ENCODE measurements around the gene CYP3A5.
"Not testable (repeated sequence)": the region's sequence is repeated elsewhere in the genome, so short reads cannot be mapped to it uniquely, and the experiment has no call there.

The CYP3A5 gene

GRCh38 chr7:99637414-99637813 lies 42.4 kb downstream of the CYP3A5 start:
- not testable (repeated sequence) for DNase-seq

GRCh38 chr7:99631295-99632109 lies 48.3 kb downstream of the CYP3A5 start:
- DNase-seq = no peak

DNA sequence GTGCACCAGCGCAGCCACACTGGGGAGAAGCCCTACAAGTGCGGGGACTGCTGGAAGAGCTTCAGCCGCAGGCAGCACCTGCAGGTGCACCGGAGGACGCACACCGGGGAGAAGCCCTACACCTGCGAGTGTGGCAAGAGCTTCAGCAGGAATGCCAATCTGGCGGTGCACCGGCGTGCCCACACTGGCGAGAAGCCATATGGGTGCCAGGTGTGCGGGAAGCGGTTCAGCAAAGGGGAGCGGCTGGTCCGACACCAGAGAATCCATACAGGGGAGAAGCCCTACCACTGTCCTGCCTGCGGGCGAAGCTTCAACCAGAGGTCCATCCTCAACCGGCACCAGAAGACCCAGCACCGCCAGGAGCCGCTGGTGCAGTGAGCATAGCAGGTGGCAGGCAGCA lies 50.2 kb downstream of the CYP3A5 start:
- no peak for DNase-seq

GRCh38 chr7:99628471-99629465 lies 51.0 kb downstream of the CYP3A5 start:
- no peak for DNase-seq

DNA sequence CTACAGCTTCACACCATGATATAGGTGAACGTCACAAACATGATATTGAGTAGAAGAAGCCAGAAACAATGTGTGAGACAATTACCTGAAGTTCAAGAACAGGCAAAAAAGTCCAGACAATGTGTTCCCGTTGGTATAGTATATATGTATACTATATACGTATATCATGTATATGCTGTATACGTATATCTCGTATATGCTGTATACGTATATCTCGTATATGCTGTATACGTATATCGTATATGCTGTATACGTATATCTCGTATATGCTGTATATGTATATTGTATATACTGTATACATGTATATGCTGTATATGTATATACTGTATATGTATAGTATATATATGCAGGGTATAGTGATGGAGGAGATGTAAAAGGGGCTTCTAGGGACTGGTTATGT lies 52.3 kb downstream of the CYP3A5 start:
- DNase-seq = no peak

- DNase-seq = no peak
Observed at GRCh38 chr7:99626661-99627060, 53.1 kb downstream of the CYP3A5 start.

DNA sequence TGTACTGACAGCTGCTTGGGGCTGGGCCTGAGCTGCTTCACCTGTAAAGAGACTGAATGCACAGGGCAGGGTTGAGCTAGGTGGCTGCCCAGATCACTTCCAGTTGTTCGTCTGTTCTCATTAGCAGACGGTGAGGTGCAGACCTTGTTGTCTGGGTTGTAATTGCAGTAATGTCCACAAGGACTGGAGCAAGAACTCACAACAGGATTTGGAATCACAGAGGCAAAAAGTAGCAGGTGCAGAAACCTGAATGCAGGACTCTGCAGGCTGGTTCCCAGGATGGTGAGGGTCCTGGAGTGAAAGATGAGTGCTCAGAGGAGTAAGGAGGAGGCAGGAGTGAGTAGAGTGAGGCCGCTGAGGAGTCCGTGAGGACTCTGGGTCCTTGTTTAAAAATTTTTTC lies 53.8 kb downstream of the CYP3A5 start:
- DNase-seq = no peak

DNA sequence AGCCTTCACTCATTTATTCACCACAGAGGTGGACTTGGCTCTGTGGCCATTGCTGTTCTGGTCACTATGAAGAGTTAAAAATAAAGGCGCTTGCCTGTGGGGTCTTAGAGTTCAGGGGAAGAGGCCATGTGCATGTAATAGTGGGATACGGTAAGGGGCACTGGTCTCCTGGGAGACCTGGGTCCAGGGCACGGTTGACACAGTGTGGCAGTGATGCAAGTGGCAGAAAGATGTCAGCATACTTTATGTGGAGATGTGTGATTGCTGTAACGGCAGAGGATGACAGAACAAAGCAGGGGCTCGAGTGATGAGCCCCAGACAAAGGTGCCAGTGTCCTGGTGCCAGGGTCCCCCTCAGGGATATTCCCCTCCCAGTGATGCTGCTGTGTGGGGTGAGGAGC lies 54.5 kb downstream of the CYP3A5 start:
- DNase-seq = no peak

GRCh38 chr7:99624484-99624883 lies 55.3 kb downstream of the CYP3A5 start:
- no peak for DNase-seq

- no peak for DNase-seq
Observed at GRCh38 chr7:99623702-99624447, 55.9 kb downstream of the CYP3A5 start.

GRCh38 chr7:99623091-99623693 lies 56.6 kb downstream of the CYP3A5 start:
- DNase-seq = no peak

DNA sequence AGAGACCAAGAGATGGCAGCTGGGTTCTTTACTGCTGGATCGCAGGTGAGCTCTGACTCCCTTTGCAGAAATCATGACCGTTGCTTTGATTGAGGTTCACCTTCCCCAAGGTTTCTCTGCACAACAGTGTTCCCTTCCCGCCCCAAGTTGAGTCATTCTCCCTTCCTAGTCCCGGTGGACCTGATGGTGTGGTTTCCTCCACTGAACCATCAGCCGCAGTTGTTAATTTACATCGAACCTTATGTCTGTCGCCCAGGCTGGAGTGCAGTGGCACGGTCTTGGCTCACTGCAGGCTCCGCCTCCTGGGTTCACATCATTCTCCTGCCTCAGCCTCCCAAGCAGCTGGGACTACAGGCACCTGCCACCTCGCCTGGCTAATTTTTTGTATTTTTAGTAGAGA lies 57.2 kb downstream of the CYP3A5 start:
- DNase-seq = no peak

- DNase-seq = no peak
Observed at GRCh38 chr7:99621271-99621670, 58.5 kb downstream of the CYP3A5 start.

GRCh38 chr7:99619571-99620130 lies 60.1 kb downstream of the CYP3A5 start:
- no peak for DNase-seq

GRCh38 chr7:99618726-99619125 lies 61.1 kb downstream of the CYP3A5 start:
- DNase-seq = no peak

- DNase-seq = no peak
Observed at GRCh38 chr7:99617192-99617781, 62.5 kb downstream of the CYP3A5 start.

DNA sequence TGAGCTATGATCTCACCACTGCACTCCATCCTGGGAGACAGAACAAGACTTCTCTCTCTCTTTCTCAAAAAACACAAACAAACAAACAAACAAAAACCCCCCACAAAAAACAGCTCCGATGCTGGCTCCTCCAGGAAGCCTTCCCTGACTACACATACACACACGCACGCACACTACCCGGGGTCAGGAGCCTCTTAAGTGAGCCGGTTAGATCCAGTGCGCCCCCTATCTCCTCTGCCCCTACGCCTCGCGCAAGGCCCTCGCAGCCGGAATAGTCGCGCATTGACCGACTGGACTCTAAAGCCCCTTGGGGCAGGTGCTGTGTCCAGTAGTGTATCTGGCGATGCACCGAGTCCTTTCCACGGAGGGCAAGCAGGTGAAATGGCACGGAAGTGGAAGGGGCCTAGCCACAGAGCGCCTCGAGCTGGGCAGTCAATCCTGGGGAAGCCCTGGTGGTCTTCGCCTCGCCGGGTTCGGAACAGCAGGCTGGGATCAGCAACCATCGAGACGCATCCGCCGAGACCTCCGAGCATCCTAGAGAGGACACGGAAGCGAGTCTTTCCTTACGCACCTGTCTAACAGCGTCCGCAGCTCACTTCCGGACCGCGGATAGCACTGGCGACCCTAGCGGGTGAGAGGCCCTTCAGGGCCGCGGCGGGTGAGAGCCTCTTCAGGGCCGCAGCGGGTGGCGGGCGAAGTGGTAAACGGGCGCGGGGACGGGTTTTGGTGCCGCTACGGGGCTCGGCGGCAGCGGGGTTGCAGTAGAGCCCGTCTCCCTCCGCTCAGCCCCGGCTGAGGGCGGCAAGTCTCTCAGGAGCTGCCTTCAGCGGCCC lies 63.2 kb downstream of the CYP3A5 start, which contains the start of gene ZSCAN25:
Gene ZSCAN25, plus strand, starts transcription at position 588 of the 833 bp plus-strand sequence. CDS start 2,661 bp downstream, outside the sequence.
- DNase-seq = peak; percentile 77

GRCh38 chr7:99615989-99616358 lies 63.8 kb downstream of the CYP3A5 start:
- DNase-seq = no peak

DNA sequence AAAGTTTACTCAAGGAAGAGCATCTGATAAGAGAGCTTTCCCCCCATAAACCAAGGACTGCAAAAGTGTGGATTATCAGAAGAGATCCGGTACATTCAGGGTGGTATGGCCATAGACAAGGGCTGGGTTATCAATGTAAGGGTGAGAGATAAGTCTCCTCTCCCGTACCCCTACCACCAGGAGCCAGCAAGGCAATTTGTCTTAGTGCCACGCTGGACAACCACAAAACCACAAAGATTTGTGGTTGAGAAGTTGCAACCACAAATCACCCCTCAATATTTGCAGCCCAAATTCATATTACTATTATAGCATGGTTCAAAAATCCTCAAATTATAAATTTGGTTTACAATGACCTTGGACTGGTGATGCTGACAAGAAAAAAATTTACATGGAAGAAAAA lies 65.3 kb downstream of the CYP3A5 start:
- no peak for DNase-seq

- DNase-seq = no peak
Observed at GRCh38 chr7:99607548-99607947, 72.2 kb downstream of the CYP3A5 start.

DNA sequence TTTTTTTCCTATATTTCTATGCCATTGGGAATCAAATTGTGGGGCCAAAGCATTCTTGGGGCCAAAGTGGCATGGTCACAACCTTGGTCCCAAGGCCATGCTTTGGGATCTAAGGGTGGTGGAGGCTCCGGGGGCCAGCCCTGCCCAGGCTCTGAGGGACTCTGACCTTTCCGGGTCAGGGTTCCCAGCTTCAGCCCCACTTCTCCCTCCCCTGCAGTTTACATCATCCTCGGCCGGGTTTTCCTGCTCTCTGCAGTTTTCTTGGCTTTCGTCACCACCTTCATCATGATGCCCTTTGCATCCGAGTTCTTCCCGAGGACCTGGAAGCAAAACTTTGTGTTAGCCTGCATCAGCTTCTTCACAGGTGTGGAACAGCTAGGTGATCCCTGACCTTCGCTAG lies 73.3 kb downstream of the CYP3A5 start:
- DNase-seq = no peak

All from GF-D8 (cell line).